ENCODE data around the gene LUC7L.
A peak's percentile ranks its signal among the peaks of the same experiment; 100 is the strongest.
"Not testable (repeated sequence)": the region's sequence is repeated elsewhere in the genome, so short reads cannot be mapped to it uniquely, and the experiment has no call there.

Gene LUC7L

DNA sequence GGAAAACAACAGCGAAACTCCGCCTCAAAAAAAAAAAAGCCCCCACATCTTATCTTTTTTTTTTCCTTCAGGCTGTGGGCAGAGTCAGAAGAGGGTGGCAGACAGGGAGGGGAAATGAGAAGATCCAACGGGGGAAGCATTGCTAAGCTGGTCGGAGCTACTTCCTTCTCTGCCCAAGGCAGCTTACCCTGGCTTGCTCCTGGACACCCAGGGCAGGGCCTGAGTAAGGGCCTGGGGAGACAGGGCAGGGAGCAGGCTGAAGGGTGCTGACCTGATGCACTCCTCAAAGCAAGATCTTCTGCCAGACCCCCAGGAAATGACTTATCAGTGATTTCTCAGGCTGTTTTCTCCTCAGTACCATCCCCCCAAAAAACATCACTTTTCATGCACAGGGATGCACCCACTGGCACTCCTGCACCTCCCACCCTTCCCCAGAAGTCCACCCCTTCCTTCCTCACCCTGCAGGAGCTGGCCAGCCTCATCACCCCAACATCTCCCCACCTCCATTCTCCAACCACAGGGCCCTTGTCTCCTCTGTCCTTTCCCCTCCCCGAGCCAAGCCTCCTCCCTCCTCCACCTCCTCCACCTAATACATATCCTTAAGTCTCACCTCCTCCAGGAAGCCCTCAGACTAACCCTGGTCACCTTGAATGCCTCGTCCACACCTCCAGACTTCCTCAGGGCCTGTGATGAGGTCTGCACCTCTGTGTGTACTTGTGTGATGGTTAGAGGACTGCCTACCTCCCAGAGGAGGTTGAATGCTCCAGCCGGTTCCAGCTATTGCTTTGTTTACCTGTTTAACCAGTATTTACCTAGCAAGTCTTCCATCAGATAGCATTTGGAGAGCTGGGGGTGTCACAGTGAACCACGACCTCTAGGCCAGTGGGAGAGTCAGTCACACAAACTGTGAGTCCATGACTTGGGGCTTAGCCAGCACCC is 54.0 kb downstream of the LUC7L start:
- H3K9me3 ChIP-seq (ENCODE audit: control insufficient read depth, insufficient read depth, low read length): no peaks in the 10 kb centered on the region
- H3K4me1 ChIP-seq (ENCODE audit: insufficient read depth, low read length): no peaks in the 10 kb centered on the region
- no peak overlapping the region for H3K9ac ChIP-seq (ENCODE audit: low read depth, low read length)
- no peaks in the 10 kb centered on the region for H3K36me3 ChIP-seq (ENCODE audit: insufficient read depth, low read length)

DNA sequence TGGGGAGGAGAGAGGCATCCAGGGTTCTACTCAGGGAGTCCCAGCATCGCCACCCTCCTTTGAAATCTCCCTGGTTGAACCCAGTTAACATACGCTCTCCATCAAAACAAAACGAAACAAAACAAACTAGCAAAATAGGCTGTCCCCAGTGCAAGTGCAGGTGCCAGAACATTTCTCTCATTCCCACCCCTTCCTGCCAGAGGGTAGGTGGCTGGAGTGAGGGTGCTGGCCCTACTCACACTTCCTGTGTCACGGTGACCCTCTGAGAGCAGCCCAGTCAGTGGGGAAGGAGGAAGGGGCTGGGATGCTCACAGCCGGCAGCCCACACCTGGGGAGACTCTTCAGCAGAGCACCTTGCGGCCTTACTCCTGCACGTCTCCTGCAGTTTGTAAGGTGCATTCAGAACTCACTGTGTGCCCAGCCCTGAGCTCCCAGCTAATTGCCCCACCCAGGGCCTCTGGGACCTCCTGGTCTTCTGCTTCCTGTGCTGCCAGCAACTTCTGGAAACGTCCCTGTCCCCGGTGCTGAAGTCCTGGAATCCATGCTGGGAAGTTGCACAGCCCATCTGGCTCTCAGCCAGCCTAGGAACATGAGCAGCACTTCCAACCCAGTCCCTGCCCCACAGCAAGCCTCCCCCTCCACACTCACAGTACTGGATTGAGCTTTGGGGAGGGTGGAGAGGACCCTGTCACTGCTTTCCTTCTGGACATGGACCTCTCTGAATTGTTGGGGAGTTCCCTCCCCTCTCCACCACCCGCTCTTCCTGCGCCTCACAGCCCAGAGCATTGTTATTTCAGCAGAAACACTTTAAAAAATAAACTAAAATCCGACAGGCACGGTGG is 55.1 kb downstream of the LUC7L start:
- H3K9ac ChIP-seq (ENCODE audit: low read depth, low read length); H3K36me3 ChIP-seq (ENCODE audit: insufficient read depth, low read length); H3K4me1 ChIP-seq (ENCODE audit: insufficient read depth, low read length); H3K9me3 ChIP-seq (ENCODE audit: control insufficient read depth, insufficient read depth, low read length): not testable (repeated sequence)

DNA sequence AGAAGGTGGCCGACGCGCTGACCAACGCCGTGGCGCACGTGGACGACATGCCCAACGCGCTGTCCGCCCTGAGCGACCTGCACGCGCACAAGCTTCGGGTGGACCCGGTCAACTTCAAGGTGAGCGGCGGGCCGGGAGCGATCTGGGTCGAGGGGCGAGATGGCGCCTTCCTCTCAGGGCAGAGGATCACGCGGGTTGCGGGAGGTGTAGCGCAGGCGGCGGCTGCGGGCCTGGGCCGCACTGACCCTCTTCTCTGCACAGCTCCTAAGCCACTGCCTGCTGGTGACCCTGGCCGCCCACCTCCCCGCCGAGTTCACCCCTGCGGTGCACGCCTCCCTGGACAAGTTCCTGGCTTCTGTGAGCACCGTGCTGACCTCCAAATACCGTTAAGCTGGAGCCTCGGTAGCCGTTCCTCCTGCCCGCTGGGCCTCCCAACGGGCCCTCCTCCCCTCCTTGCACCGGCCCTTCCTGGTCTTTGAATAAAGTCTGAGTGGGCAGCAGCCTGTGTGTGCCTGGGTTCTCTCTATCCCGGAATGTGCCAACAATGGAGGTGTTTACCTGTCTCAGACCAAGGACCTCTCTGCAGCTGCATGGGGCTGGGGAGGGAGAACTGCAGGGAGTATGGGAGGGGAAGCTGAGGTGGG is 55.9 kb downstream of the LUC7L start:
- H3K4me1 ChIP-seq (ENCODE audit: insufficient read depth, low read length); H3K9ac ChIP-seq (ENCODE audit: low read depth, low read length); H3K9me3 ChIP-seq (ENCODE audit: control insufficient read depth, insufficient read depth, low read length); H3K36me3 ChIP-seq (ENCODE audit: insufficient read depth, low read length): not testable (repeated sequence)

DNA sequence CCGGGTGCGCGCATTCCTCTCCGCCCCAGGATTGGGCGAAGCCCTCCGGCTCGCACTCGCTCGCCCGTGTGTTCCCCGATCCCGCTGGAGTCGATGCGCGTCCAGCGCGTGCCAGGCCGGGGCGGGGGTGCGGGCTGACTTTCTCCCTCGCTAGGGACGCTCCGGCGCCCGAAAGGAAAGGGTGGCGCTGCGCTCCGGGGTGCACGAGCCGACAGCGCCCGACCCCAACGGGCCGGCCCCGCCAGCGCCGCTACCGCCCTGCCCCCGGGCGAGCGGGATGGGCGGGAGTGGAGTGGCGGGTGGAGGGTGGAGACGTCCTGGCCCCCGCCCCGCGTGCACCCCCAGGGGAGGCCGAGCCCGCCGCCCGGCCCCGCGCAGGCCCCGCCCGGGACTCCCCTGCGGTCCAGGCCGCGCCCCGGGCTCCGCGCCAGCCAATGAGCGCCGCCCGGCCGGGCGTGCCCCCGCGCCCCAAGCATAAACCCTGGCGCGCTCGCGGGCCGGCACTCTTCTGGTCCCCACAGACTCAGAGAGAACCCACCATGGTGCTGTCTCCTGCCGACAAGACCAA is 56.8 kb downstream of the LUC7L start, which contains the start of gene HBA2:
TSS of gene HBA2 (plus strand) at position 503 of the 568 bp plus-strand sequence. CDS start at position 540, 37 bp downstream.
- H3K9ac ChIP-seq (ENCODE audit: low read depth, low read length); H3K9me3 ChIP-seq (ENCODE audit: control insufficient read depth, insufficient read depth, low read length); H3K36me3 ChIP-seq (ENCODE audit: insufficient read depth, low read length); H3K4me1 ChIP-seq (ENCODE audit: insufficient read depth, low read length): not testable (repeated sequence)

DNA sequence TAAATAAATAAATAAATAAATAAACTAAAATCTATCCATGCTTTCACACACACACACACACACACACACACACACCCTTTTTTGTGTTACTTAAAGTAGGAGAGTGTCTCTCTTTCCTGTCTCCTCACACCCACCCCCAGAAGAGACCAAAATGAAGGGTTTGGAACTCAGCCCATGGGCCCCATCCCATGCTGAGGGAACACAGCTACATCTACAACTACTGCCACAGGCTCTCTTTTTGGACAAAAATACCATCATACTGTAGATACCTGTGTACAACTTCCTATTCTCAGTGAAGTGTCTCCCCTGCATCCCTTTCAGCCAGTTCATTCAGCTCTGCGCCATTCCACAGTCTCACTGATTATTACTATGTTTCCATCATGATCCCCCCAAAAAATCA is 58.5 kb downstream of the LUC7L start:
- Histone ChIP-seq H3K36me3 (ENCODE audit: insufficient read depth, low read length) (no peaks in the 10 kb centered on the region), H3K9me3 (ENCODE audit: control insufficient read depth, insufficient read depth, low read length) (no peaks in the 10 kb centered on the region), H3K4me1 (ENCODE audit: insufficient read depth, low read length) (0 out of 2 replicates have a peak, but pooled peaks cover 4% of the 10 kb centered on the region), H3K9ac (ENCODE audit: low read depth, low read length) (no peak overlapping the region)

DNA sequence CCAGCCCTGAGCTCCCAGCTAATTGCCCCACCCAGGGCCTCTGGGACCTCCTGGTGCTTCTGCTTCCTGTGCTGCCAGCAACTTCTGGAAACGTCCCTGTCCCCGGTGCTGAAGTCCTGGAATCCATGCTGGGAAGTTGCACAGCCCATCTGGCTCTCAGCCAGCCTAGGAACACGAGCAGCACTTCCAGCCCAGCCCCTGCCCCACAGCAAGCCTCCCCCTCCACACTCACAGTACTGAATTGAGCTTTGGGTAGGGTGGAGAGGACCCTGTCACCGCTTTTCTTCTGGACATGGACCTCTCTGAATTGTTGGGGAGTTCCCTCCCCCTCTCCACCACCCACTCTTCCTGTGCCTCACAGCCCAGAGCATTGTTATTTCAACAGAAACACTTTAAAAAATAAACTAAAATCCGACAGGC is 59.2 kb downstream of the LUC7L start:
- H3K9ac ChIP-seq (ENCODE audit: low read depth, low read length); H3K4me1 ChIP-seq (ENCODE audit: insufficient read depth, low read length); H3K9me3 ChIP-seq (ENCODE audit: control insufficient read depth, insufficient read depth, low read length); H3K36me3 ChIP-seq (ENCODE audit: insufficient read depth, low read length): not testable (repeated sequence)

DNA sequence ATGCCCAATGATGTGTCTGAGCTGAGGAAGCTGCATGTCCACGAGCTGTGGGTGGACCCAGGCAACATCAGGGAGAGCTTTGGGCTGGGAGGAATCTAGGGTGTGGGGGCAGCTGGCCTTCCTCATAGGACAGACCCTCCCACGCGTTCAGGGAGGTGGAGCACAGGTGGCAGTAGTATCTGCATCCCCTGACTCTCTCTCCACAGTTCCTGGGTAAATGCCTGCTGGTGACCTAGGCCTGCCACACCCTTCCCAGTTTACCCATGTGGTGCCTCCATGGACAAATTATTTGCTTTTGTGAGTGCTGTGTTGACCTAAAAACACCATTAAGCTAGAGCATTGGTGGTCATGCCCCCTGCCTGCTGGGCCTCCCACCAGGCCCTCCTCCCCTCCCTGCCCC is 60.2 kb downstream of the LUC7L start:
- H3K9me3 ChIP-seq (ENCODE audit: control insufficient read depth, insufficient read depth, low read length): no peaks in the 10 kb centered on the region
- 0 out of 2 replicates have a peak, but pooled peaks cover 4% of the 10 kb centered on the region for H3K4me1 ChIP-seq (ENCODE audit: insufficient read depth, low read length)
- no peak overlapping the region for H3K9ac ChIP-seq (ENCODE audit: low read depth, low read length)
- no peaks in the 10 kb centered on the region for H3K36me3 ChIP-seq (ENCODE audit: insufficient read depth, low read length)

DNA sequence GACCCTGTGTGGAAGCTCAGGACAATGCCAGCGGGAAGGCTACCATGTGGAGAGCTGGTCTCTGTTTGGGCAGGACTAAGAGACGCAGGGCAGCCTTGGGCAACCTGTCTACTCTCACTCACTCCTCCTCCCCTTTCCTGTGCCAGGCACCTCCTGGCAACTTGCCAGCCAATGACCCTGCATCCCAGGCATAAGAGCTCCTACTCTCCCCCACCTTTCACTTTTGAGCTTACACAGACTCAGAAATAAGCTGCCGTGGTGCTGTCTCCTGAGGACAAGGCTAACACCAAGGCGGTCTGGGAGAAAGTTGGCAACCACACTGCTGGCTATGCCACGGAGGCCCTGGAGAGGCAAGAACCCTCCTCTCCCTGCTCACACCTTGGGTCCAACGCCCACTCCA is 60.8 kb downstream of the LUC7L start:
- Histone ChIP-seq H3K36me3 (ENCODE audit: insufficient read depth, low read length) (no peaks in the 10 kb centered on the region), H3K4me1 (ENCODE audit: insufficient read depth, low read length) (0 out of 2 replicates have a peak, but pooled peaks cover 4% of the 10 kb centered on the region), H3K9ac (ENCODE audit: low read depth, low read length) (no peak overlapping the region), H3K9me3 (ENCODE audit: control insufficient read depth, insufficient read depth, low read length) (no peaks in the 10 kb centered on the region)

DNA sequence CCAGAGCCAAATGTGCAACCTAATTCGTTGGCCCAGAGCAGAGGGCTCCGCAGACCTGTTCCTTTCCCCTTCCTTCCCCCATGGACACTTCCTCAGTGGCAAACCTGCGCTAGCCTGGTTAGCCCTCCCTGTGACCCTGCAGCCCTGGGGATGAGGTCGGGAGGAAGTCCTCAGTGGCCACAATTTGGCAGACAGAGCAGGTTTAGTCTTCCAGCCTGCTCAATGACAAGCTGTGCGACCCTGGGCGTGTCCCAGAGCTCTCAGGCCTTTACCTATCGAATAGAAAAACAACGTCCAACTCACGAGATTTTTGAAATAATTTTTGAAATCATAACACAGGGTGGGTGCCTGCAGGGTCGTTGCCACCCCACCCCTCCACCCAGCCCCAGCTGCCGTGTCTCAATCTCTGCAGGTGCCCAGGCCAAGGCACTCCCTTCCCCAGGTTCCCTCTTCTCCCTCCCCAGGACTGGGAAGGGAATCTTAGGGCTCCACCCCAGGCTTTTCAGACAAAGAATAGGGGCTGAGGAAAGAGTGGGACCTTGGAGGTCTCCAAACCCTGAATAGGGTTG is 62.0 kb downstream of the LUC7L start:
- H3K9ac ChIP-seq (ENCODE audit: low read depth, low read length): no peak overlapping the region
- 0 out of 2 replicates have a peak, but pooled peaks cover 4% of the 10 kb centered on the region for H3K4me1 ChIP-seq (ENCODE audit: insufficient read depth, low read length)
- H3K9me3 ChIP-seq (ENCODE audit: control insufficient read depth, insufficient read depth, low read length): no peaks in the 10 kb centered on the region
- H3K36me3 ChIP-seq (ENCODE audit: insufficient read depth, low read length): no peaks in the 10 kb centered on the region

DNA sequence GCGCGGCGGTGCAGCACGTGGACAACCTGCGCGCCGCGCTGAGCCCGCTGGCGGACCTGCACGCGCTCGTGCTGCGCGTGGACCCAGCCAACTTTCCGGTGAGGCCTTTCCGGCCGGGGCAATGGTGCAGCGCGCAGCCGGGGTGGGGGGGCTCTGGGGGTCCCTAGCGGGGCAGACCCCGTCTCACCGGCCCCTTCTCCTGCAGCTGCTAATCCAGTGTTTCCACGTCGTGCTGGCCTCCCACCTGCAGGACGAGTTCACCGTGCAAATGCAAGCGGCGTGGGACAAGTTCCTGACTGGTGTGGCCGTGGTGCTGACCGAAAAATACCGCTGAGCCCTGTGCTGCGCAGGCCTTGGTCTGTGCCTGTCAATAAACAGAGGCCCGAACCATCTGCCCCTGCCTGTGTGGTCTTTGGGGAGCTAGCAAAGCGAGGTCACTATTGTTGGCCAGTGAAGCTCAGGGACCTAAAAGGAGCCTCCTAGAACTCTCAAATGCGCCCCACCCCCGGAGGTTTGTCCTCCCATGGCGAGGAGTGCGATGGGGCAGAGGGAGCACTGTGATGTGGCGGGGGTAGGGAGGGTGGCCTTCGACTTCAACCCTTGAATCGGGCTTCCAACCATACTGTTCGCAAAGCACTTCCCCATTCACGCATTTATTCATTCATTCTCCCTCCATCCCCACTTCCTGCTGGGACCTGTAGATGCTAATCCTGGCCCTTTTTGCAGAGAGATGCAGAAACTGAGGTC is 62.7 kb downstream of the LUC7L start:
- Histone ChIP-seq H3K9me3 (ENCODE audit: control insufficient read depth, insufficient read depth, low read length) (no peaks in the 10 kb centered on the region), H3K36me3 (ENCODE audit: insufficient read depth, low read length) (no peaks in the 10 kb centered on the region), H3K9ac (ENCODE audit: low read depth, low read length) (peak overlapping the region; percentile 11; the same call in 1 of the 2 replicates), H3K4me1 (ENCODE audit: insufficient read depth, low read length) (0 out of 2 replicates have a peak, but pooled peaks cover 4% of the 10 kb centered on the region)

DNA sequence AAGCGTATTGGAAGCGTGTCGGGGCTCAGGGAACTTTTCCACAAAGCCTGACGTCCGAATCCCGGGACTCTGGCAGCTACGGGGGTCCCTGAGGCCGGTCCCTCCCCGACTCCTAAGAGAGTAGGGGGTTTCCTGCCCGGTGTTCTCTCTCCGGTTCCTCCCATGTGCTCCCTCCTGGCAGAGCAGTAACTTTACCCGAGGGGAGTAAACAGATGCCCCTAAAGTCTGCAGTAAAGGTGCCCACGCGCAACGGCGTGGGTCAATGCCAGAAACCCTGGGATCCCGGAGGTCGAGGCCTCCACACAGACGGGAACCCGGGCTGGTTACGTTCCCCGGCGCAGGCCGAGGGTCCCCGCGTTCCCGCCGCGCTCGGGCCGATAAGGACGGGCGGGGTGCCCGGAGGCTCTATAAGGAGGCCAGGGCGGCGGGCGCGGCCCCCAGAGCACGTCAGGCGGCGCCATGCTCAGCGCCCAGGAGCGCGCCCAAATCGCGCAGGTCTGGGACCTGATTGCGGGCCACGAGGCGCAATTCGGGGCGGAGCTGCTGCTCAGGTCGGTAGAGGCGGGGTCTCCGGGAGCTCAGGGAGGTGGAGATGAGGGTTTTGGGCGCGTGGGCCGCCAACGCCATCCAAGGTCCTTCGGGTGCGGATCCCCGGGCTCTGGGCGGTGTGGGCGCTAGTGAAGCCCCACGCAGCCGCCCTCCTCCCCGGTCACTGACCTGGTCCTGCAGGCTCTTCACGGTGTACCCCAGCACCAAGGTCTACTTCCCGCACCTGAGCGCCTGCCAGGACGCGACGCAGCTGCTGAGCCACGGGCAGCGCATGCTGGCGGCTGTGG is 63.5 kb downstream of the LUC7L start, which contains the start of gene HBM:
TSS of gene HBM (plus strand) at position 440 of the 836 bp plus-strand sequence. CDS start at position 460, 20 bp downstream.
- Histone ChIP-seq H3K36me3 (ENCODE audit: insufficient read depth, low read length) (no peaks in the 10 kb centered on the region), H3K9ac (ENCODE audit: low read depth, low read length) (peak within 1 kb of the TSS; percentile 38; the same call in 1 of the 2 replicates), H3K4me1 (ENCODE audit: insufficient read depth, low read length) (0 out of 2 replicates have a peak, but pooled peaks cover 4% of the 10 kb centered on the region), H3K9me3 (ENCODE audit: control insufficient read depth, insufficient read depth, low read length) (no peaks in the 10 kb centered on the region)

DNA sequence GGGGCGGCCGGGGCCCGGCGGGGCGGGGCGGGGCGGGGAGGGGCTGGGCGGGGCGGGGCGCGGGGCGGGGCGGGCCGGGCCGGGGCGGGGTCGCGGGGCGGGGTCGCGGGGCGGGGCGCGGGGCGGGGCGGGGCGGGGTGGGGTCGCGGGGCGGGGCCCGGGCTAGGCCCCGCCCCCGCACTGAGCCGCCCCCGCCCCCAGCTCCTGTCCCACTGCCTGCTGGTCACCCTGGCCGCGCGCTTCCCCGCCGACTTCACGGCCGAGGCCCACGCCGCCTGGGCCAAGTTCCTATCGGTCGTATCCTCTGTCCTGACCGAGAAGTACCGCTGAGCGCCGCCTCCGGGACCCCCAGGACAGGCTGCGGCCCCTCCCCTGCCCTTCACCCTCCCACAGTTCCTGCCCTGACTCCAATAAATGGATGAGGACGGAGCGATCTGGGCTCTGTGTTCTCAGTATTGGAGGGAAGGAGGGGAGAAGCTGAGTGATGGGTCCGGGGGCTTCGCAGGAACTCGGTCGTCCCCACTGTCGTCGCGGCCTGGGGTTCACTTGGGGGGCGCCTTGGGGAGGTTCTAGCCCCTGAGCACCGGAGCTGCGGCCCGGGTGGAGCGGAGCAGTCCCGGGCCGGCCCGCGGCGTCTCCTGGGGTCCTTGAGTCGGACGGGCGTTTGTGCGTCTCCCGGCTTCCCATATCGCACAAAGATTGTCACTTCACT is 64.3 kb downstream of the LUC7L start:
- Histone ChIP-seq H3K9me3 (ENCODE audit: control insufficient read depth, insufficient read depth, low read length) (no peaks in the 10 kb centered on the region), H3K36me3 (ENCODE audit: insufficient read depth, low read length) (no peaks in the 10 kb centered on the region), H3K9ac (ENCODE audit: low read depth, low read length) (peak overlapping the region; percentile 38; the same call in 1 of the 2 replicates), H3K4me1 (ENCODE audit: insufficient read depth, low read length) (0 out of 2 replicates have a peak, but pooled peaks cover 4% of the 10 kb centered on the region)

All from ES-I3 (cell line).